Measurements from ENCODE around the gene ATP13A1.

ATP13A1 gene

GRCh38 chr19:19662344-19662743, 1.1 kb downstream of the ATP13A1 start:
- DNase-seq, result no peak

GRCh38 chr19:19661675-19662251, 1.7 kb downstream of the ATP13A1 start:
- DNase-seq, result no peak

GRCh38 chr19:19661141-19661674, 2.3 kb downstream of the ATP13A1 start:
- DNase-seq, result no peak

GRCh38 chr19:19659646-19660245, 3.7 kb downstream of the ATP13A1 start:
- no peak for DNase-seq

- no peak for DNase-seq
These were observed 6.1 kb downstream of the ATP13A1 start for GRCh38 chr19:19657397-19657783.

- no peak for DNase-seq
These were observed 6.8 kb downstream of the ATP13A1 start for GRCh38 chr19:19656451-19657396.

- DNase-seq, result no peak
These were observed 7.7 kb downstream of the ATP13A1 start for GRCh38 chr19:19655641-19656343.

GRCh38 chr19:19655051-19655594, 8.4 kb downstream of the ATP13A1 start:
- no peak for DNase-seq

- no peak for DNase-seq
These were observed 9.0 kb downstream of the ATP13A1 start for GRCh38 chr19:19654441-19654840.

GRCh38 chr19:19653597-19654147, 9.8 kb downstream of the ATP13A1 start:
- DNase-seq, result no peak

GRCh38 chr19:19652482-19653295, 10.8 kb downstream of the ATP13A1 start:
- no peak for DNase-seq

- DNase-seq, result no peak
These were observed 12.4 kb downstream of the ATP13A1 start for GRCh38 chr19:19651076-19651475.

GRCh38 chr19:19650331-19650730, 13.1 kb downstream of the ATP13A1 start:
- no peak for DNase-seq

GRCh38 chr19:19649580-19649995, 13.9 kb downstream of the ATP13A1 start:
- no peak for DNase-seq

GRCh38 chr19:19649155-19649554, 14.3 kb downstream of the ATP13A1 start:
- no peak for DNase-seq

GRCh38 chr19:19647037-19647835, 16.2 kb downstream of the ATP13A1 start:
- DNase-seq, result no peak

GRCh38 chr19:19645233-19645870, 18.1 kb downstream of the ATP13A1 start:
- DNase-seq, result no peak

- no peak for DNase-seq
These were observed 19.5 kb downstream of the ATP13A1 start for GRCh38 chr19:19644054-19644388.

GRCh38 chr19:19643158-19644053, 20.1 kb downstream of the ATP13A1 start, which contains the start of gene GMIP:
Gene GMIP, minus strand, starts transcription at chr19:19643657. Its CDS starts 128 bp downstream, at chr19:19643529.
- no peak for DNase-seq

Data from NCI-H2227 treated with DMSO at 0.1 percent for 48 hours (cell line).